KMS-11 (cell line): ENCODE data around the gene MYL11.

Experiments
- H2AFZ ChIP-seq: fragments of 200-600 bp; sonication (generic); 2 replicates; pipeline ENCODE4 v1.6.1; 2016; ENCODE audit warnings: antibody characterized with exemption, mixed run types, low read depth
- H3K27ac ChIP-seq: fragments of 200-600 bp; sonication (generic); 2 replicates; pipeline ENCODE4 v1.6.1; 2016; ENCODE audit warnings: mild to moderate bottlenecking, mixed run types
- H3K27me3 ChIP-seq: fragments of 200-600 bp; sonication (generic); 2 replicates; pipeline ENCODE4 v1.6.1; 2017; ENCODE audit warnings: mild to moderate bottlenecking, low read depth, mixed run types, moderate library complexity; ENCODE audit not compliant: insufficient read depth
- H3K36me3 ChIP-seq: fragments of 200-600 bp; sonication (generic); 2 replicates; pipeline ENCODE4 v1.6.1; 2017; ENCODE audit warnings: mild to moderate bottlenecking, mixed run types; ENCODE audit not compliant: insufficient read depth
- H3K4me1 ChIP-seq: fragments of 200-600 bp; sonication (generic); 2 replicates; pipeline ENCODE4 v1.6.1; 2016; ENCODE audit warnings: mild to moderate bottlenecking, low read depth, mixed run types; ENCODE audit not compliant: poor library complexity, severe bottlenecking
- H3K4me2 ChIP-seq: fragments of 200-600 bp; sonication (generic); 2 replicates; pipeline ENCODE4 v1.7.0; 2016; ENCODE audit warnings: mild to moderate bottlenecking, mixed run types
- H3K4me3 ChIP-seq: fragments of 200-600 bp; sonication (generic); IDR thresholded peaks from 2 replicates; pipeline ENCODE4 v1.6.1; 2017; ENCODE audit warnings: low read depth, low read length, mixed read lengths; ENCODE audit not compliant: insufficient read depth
- H3K79me2 ChIP-seq: fragments of 200-600 bp; sonication (generic); 2 replicates; pipeline ENCODE4 v1.6.1; 2016; ENCODE audit warnings: low read depth, mixed run types; ENCODE audit not compliant: insufficient read depth
- H3K9ac ChIP-seq: fragments of 200-600 bp; sonication (generic); 2 replicates; pipeline ENCODE4 v1.6.1; 2016; ENCODE audit warnings: mild to moderate bottlenecking, mixed run types
- H4K20me1 ChIP-seq: fragments of 200-600 bp; sonication (generic); 2 replicates; pipeline ENCODE4 v1.6.1; 2016; ENCODE audit warnings: mild to moderate bottlenecking, mixed run types; ENCODE audit not compliant: insufficient read depth
- CTCF ChIP-seq: fragments of 200-600 bp; sonication (generic); conservative IDR thresholded peaks from 2 replicates; pipeline ENCODE4 v1.6.1; 2017; ENCODE audit warnings: low read depth, mild to moderate bottlenecking, antibody characterized with exemption, low read length, moderate library complexity, mixed read lengths

MYL11 gene

GRCh38 chr16:30409125-30410060 lies 34.8 kb downstream of the MYL11 start:
- H2AFZ ChIP-seq, result no peak overlapping the region
- no peak overlapping the region for H3K9ac ChIP-seq
- H3K4me1 ChIP-seq, result peaks cover 38% of the 10 kb centered on the region
- H3K36me3 ChIP-seq, result no peaks in the 10 kb centered on the region
- H4K20me1 ChIP-seq, result no peaks in the 10 kb centered on the region
- peak overlapping the region; percentile 72; the same call in 1 of the 2 replicates for H3K4me2 ChIP-seq
- TF ChIP-seq CTCF, result peak; percentile 97
- no peak overlapping the region; the same call in 1 of the 2 replicates for H3K27ac ChIP-seq
- H3K4me3 ChIP-seq, result no peak overlapping the region
- no peaks in the 10 kb centered on the region for H3K27me3 ChIP-seq
- H3K79me2 ChIP-seq, result peaks cover 8% of the 10 kb centered on the region; the same call in 1 of the 2 replicates

- peaks cover 57% of the 10 kb centered on the region for H3K4me1 ChIP-seq
- H3K4me2 ChIP-seq, result peak overlapping the region; percentile 1; the same call in 1 of the 2 replicates
- H3K36me3 ChIP-seq, result no peaks in the 10 kb centered on the region
Observed at GRCh38 chr16:30413112-30413806, 38.7 kb downstream of the MYL11 start.

GRCh38 chr16:30414159-30414558 lies 39.6 kb downstream of the MYL11 start:
- Histone ChIP-seq H3K27ac (no peak overlapping the region), H3K27me3 (no peaks in the 10 kb centered on the region), H4K20me1 (no peaks in the 10 kb centered on the region), H3K4me3 (no peak overlapping the region), H3K4me2 (no peak overlapping the region), H3K9ac (no peak overlapping the region), H3K4me1 (peaks cover 56% of the 10 kb centered on the region), H3K36me3 (no peaks in the 10 kb centered on the region), H3K79me2 (peaks cover 3% of the 10 kb centered on the region; the same call in 1 of the 2 replicates), H2AFZ (no peak overlapping the region)
- no peak for TF ChIP-seq CTCF

More at GRCh38 chr16:30413112-30413806, 38.7 kb downstream of the MYL11 start:
- no peak for TF ChIP-seq CTCF
- H3K79me2 ChIP-seq, result peaks cover 6% of the 10 kb centered on the region; the same call in 1 of the 2 replicates
- no peak overlapping the region for H3K9ac ChIP-seq
- H2AFZ ChIP-seq, result no peak overlapping the region
- no peak overlapping the region for H3K27ac ChIP-seq
- no peak overlapping the region for H3K4me3 ChIP-seq
- H4K20me1 ChIP-seq, result no peaks in the 10 kb centered on the region
- H3K27me3 ChIP-seq, result no peaks in the 10 kb centered on the region

GRCh38 chr16:30416047-30416603 lies 41.5 kb downstream of the MYL11 start:
- H3K4me1 ChIP-seq, result peaks cover 49% of the 10 kb centered on the region
- peak overlapping the region; percentile 5; the same call in 1 of the 2 replicates for H3K27ac ChIP-seq
- no peaks in the 10 kb centered on the region for H3K27me3 ChIP-seq
- no peak overlapping the region for H3K9ac ChIP-seq
- TF ChIP-seq CTCF, result no peak
- H3K36me3 ChIP-seq, result no peaks in the 10 kb centered on the region
- H4K20me1 ChIP-seq, result no peaks in the 10 kb centered on the region
- no peak overlapping the region for H2AFZ ChIP-seq
- H3K4me2 ChIP-seq, result no peak overlapping the region; the same call in 1 of the 2 replicates
- H3K4me3 ChIP-seq, result no peak overlapping the region
- H3K79me2 ChIP-seq, result peaks cover 3% of the 10 kb centered on the region; the same call in 1 of the 2 replicates
